Cerebellar cortex (tissue), 1 donor: ENCODE measurements around the gene PSMB7.

Source experiments
- DNase-seq: peaks from one replicate; pipeline ENCODE4 v3.0.0-alpha.2; 2015; ENCODE audit warnings: low spot score

Gene PSMB7

DNA sequence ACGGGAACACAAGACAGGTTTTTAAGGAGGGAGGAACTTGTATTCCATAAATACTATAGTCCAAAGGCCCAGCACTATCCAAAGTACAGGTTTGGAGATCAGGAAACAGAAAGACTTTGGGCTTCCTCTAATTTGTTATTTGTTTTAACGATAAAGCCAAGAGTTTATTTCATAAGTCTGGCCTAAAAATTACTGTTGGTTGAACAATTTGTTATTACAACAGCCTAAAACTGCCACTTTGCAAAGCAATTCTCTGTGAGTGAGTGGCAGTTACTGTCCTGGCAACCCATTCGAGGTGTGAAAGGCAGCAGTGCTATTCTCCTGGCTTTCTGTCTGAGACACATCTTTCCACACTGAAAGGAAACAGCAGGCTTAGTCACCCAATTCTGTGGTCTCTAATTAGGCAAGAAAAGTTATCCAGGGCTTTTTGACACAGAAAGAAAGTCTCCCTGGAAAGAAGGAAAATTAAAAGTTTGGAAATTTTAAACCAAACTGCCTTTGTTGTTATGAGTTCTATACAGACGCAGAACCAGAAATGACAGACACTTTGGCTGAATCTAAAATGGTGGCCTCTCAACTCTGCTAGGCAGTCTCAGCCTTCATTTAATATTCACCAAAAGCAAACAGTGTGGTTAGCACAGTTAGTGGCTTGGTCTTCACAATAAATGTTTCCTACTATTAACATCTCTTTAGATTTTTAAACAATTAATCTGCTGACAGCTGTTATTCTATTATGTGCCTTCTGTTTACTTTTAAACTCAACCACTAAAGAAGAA lies 33.9 kb downstream of the PSMB7 start:
- DNase-seq: no peak

GRCh38 chr9:124377551-124378406 lies 37.5 kb downstream of the PSMB7 start:
- DNase-seq: no peak

GRCh38 chr9:124376329-124376728 lies 38.9 kb downstream of the PSMB7 start:
- DNase-seq: no peak

GRCh38 chr9:124375726-124376125 lies 39.5 kb downstream of the PSMB7 start:
- DNase-seq: no peak

DNA sequence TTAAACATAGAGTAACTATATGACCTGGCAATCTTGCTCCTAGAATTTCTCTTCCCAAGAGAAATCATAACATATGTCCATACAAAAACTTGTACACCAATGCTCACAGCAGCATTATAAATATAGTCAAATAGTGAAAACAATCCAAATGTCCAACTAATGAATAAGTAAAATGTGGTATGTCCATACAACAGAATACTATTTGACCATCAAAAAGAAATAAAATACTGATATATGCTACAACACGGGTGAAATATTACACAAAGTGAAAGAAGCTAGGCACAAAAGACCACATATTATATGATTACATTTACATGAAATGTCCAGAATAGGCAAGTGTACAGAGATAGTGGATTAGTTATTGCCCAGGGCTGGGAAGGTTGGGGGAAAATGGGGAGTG lies 41.4 kb downstream of the PSMB7 start:
- no peak for DNase-seq

DNA sequence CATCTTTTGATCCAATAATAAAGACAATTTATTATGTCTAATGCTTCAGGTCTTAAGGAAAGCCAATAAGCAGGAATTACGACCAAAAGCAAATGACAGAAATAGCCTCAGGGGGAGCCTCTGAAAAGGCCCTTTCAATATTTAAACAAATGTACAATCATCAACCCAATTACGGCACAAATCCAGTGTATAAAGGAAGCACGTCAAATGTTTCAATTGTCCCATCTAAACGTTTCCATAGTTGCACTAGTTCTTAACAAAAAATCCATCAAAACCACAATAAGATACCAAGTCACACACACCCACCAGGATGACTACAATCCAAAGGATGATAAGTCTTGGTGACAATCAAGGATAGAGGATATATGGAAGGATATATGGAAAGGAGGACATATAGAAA lies 41.9 kb downstream of the PSMB7 start:
- DNase-seq: no peak

GRCh38 chr9:124372038-124372437 lies 43.2 kb downstream of the PSMB7 start:
- no peak for DNase-seq

GRCh38 chr9:124370896-124371582 lies 44.2 kb downstream of the PSMB7 start:
- DNase-seq: no peak

GRCh38 chr9:124369231-124369797 lies 45.9 kb downstream of the PSMB7 start:
- no peak for DNase-seq

GRCh38 chr9:124368692-124369091 lies 46.5 kb downstream of the PSMB7 start:
- DNase-seq: no peak

DNA sequence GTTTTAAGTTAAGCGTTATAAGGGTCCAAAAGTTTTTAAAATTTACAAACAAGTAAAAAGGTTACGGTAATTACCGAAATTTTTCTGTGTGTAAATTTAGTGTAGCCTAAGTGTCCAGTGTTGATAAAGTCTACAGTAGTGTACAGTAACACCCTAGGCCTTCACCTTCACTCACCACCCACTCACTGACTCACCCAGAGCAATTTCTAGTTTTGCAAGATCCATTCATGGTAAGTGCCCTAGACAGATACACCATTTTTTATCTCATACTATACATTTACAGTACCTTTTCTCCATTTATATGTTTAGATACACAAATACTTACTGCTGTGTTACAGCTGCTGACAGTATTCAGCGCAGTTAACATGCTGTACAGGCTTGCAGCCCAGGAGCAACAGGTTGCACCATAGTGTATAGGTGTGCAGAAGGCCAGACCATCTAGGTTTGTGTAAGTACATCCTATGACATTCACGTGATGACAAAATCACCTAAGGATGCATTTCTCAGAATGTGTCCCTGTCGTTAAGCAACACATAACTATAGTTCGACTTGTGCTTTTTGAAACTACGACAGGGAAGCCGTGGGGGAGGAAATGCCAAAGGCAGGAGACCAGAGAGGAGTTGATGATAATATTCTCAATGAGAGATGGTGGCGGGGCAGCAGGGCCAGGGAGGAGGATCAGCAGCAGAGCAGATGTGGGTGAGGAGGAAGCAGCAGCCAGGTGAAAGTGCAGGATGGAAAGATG lies 48.6 kb downstream of the PSMB7 start:
- no peak for DNase-seq

- no peak for DNase-seq
These were observed 50.2 kb downstream of the PSMB7 start for GRCh38 chr9:124365036-124365435.

GRCh38 chr9:124364141-124364540 lies 51.1 kb downstream of the PSMB7 start:
- DNase-seq: no peak

DNA sequence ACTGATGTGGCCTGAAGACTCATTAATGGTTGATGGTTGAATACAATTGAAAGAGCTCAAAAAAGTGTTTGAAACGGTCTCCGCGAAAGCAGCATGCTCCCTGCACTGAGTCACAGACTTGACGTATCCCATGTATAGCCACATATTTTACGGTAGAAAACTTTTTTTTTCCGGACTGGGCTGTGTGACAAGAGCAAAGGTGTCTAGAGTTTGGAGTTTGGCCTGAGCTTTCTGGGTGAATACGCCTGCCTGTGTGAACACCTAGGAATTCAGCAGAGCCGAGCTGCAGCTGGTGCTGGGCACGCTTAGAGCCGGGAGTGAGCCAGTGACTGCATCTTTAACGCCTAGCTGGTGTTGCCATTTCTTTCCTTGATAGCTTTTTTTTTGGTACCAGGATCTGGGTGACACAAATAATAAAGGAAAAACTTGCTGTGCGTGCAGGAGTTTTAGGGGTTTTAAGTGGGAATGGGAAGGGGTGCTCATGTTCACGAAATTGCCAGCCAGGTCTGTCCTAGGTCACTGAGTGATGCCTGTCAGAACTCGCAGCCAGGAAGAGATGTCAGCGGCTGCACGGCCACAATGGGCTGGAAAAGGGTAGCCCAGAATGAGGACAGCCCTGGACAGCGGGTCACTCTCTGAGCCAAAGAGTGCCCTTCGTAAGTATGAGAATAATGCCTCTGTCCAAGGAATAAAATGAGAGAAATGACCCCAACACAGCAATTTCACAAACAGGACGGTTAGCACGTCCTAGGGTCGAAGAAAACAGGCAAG lies 51.7 kb downstream of the PSMB7 start:
- DNase-seq: no peak

GRCh38 chr9:124361128-124361527 lies 54.1 kb downstream of the PSMB7 start:
- no peak for DNase-seq

- no peak for DNase-seq
These were observed 55.2 kb downstream of the PSMB7 start for GRCh38 chr9:124359855-124360678.

GRCh38 chr9:124359426-124359825 lies 55.8 kb downstream of the PSMB7 start:
- DNase-seq: no peak

DNA sequence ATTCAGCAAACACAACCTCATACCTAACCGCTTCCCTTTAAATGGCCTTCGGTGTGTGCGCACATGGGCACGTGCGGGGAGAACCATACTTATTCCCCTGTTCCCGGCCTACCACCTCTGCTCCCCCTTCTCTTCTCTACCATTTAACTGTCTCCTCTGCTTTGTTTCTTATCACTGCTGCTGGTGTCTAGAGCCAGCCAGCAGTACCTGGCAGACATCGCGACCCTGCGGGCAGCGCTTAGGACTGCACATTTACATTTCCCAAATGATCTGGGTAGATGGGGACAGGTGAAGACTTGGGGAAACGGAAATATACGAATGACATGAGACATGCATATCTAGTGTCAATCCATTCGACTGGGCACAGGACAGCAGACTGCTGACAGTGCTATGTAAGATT lies 56.6 kb downstream of the PSMB7 start:
- no peak for DNase-seq

DNA sequence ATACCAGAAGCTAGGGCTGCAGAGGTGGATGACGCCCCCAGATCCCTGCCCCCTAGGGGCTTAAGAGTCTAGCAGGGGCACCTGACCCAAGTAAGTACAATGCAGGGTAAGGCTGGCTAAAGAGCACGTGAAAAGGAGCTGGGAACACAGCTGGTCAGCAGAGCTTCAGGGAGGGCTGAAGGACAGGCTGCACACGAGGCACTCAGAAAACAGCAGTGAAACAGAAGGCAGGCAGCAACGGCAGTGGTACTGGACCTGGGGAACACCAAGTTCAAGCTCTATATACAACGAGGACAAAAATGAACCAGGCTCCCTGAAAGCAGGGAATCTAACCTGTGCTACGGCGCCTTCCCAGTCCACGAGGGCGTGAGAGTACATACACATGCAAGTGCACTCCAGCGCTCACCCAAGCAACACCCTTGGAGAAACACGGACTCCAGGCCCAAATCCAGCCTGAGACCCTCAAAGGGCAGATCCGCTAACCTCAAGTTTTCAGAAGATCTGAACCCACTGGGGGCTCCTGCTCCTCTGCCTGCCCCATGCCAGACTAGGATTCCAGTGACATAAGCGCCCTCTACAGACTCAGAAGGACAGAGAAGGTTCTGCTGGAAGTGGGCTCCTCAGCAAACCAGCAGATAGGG lies 57.4 kb downstream of the PSMB7 start:
- peak; percentile 15 for DNase-seq
